CD4-positive, alpha-beta T cell treated with Interleukin-15 for 1 hour (primary cell): ENCODE results near the gene AKAP14.
"Not testable (repeated sequence)": the region's sequence is repeated elsewhere in the genome, so short reads cannot be mapped to it uniquely, and the experiment has no call there.

Source experiments
- DNase-seq: peaks from one replicate; pipeline ENCODE4 v3.0.0-alpha.2; 2020

The AKAP14 gene

GRCh38 chrX:119935215-119935874 lies 39.7 kb downstream of the AKAP14 start:
- no peak for DNase-seq

DNA sequence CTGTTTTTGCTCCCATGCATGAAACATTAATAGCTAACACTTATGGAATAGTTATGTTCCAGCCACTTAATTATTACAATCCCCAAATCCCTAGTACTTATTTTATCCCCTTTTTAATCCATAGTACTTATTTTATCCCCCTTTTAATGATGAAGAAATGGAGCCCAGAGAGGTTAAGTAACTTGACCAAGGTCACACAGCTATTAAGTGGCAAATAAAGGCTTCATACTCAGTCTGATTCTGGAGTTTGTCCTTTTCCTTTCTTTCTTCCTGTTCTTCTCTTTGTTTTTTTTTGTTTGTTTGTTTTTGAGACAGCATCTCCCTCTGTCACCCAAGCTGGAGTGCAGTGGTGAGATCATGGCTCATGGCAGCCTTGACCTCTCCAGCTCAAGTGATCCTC lies 45.6 kb downstream of the AKAP14 start:
- no peak for DNase-seq

GRCh38 chrX:119942173-119942819 lies 46.6 kb downstream of the AKAP14 start:
- no peak for DNase-seq

DNA sequence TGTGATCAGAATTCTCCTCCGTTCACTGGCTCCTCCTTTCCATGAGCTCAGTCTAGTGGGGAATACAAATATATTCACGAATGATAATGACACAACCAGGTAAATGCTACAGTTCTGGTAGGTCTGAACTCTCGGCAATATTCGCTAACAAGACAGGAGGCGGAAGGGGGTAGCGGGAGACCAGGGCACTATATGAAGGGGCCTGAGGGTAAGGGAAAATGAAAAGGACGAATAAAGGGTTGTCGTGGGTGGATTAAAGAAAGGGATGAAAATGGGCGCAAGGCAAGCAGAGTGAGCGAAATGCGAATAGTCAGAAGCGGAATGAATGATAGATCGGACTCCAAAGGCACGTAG lies 47.1 kb downstream of the AKAP14 start:
- DNase-seq: no peak

DNA sequence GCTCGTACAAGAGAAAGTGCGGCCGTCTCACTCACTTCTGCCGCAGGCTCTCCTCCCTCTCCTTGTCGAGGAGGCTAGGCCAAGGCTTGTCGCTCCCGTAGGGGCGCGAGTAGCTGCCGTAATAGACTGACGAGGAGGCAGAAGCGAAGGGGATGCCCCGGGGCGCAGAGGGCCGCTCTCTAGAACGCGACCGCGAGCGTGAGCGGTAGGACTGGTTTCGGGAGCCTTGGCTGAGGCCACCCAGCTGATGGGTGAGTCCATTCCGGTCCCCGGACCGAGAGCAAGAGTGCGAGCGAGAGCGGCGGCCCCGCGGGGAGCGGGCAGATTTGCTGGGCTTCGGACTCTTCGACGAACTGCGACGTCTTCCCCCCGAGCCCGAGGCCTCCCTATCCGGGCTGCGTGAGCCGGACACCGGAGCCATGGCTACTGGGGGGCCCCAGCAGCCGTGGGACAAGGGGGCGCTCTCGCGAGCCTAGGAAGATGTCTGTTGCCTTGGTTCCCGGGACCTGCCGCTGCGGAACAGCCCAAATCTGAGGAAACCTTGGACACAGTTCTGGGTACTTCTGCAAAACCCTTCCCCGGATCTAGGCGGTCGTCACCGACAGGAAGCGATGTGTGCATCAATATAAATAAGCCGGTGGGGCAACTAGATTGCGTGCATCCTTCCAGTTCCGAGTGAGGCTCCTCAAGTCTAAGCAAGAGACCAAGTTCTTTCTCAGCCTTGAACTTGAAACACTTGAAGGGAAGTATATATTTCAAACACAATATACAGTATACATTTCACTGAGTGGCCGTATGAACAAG lies 47.7 kb downstream of the AKAP14 start, which contains the start of gene NKAP:
TSS of gene NKAP (minus strand) at position 567 of the 804 bp plus-strand sequence. CDS start at position 421, 146 bp downstream.
- DNase-seq: peak; percentile 79

- no peak for DNase-seq
Observed at GRCh38 chrX:119945481-119945880, 49.8 kb downstream of the AKAP14 start.

- no peak for DNase-seq
Observed at GRCh38 chrX:119948381-119948780, 52.7 kb downstream of the AKAP14 start.

DNA sequence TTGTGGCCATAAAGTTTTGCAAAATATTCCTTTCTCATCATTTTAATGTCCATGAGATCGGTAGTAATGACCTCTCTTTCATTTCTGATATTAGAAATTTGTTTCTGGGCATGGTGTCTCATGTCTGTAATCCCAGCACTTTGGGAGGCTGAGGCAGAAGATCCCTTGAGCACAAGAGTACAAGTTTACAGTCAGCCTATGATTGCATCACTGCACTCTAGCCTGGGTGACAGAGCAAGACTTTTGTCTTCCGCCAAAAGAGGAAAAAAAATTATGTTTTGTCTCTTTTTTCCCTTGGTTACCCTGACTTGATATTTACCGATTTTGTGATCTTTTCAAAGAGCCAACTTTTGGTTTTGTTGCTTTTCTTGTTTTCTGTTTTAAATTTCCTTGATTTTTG lies 58.7 kb downstream of the AKAP14 start:
- DNase-seq: no peak

GRCh38 chrX:119955807-119956570 lies 60.3 kb downstream of the AKAP14 start:
- DNase-seq: peak; percentile 56

- DNase-seq: no peak
Observed at GRCh38 chrX:119960625-119961024, 64.9 kb downstream of the AKAP14 start.

- DNase-seq: not testable (repeated sequence)
Observed at GRCh38 chrX:119966837-119967236, 71.1 kb downstream of the AKAP14 start.
